IPS-15b (cell line): ENCODE measurements around the gene BRIP1.
"Not testable (repeated sequence)": the region's sequence is repeated elsewhere in the genome, so short reads cannot be mapped to it uniquely, and the experiment has no call there.

Experiments used
- H3K27me3 ChIP-seq: one replicate; pipeline ENCODE4 v1.6.1; 2013; ENCODE audit warnings: low read length; ENCODE audit not compliant: control insufficient read depth, insufficient read depth
- H3K36me3 ChIP-seq: one replicate; pipeline ENCODE4 v1.6.1; 2013; ENCODE audit warnings: low read length; ENCODE audit not compliant: control insufficient read depth, insufficient read depth
- H3K4me1 ChIP-seq: one replicate; pipeline ENCODE4 v1.6.1; 2013; ENCODE audit warnings: mild to moderate bottlenecking, low read length; ENCODE audit not compliant: control insufficient read depth, insufficient read depth
- H3K4me3 ChIP-seq: one replicate; pipeline ENCODE4 v1.5.1; 2013; ENCODE audit warnings: low read depth, low read length
- H3K9ac ChIP-seq: one replicate; pipeline ENCODE4 v1.6.1; 2013; ENCODE audit warnings: low read depth, mild to moderate bottlenecking, low read length
- H3K9me3 ChIP-seq: one replicate; pipeline ENCODE4 v1.6.1; 2013; ENCODE audit warnings: mild to moderate bottlenecking, low read length; ENCODE audit not compliant: control insufficient read depth, insufficient read depth

The BRIP1 gene

GRCh38 chr17:61862105-61862574 is 1.2 kb downstream of the BRIP1 start:
- Histone ChIP-seq H3K9me3 (no peaks in the 10 kb centered on the region), H3K36me3 (peaks cover 3% of the 10 kb centered on the region), H3K9ac (peak overlapping the region; percentile 95), H3K27me3 (no peaks in the 10 kb centered on the region), H3K4me3 (peak overlapping the region; percentile 73), H3K4me1 (peaks cover 9% of the 10 kb centered on the region)

GRCh38 chr17:61860397-61860796 is 2.9 kb downstream of the BRIP1 start:
- not testable (repeated sequence) for H3K9me3 ChIP-seq, H3K9ac ChIP-seq, H3K4me3 ChIP-seq, H3K36me3 ChIP-seq, H3K4me1 ChIP-seq, H3K27me3 ChIP-seq

- Histone ChIP-seq H3K36me3 (peaks cover 3% of the 10 kb centered on the region), H3K4me3 (no peak overlapping the region), H3K4me1 (no peaks in the 10 kb centered on the region), H3K9me3 (no peaks in the 10 kb centered on the region), H3K9ac (no peak overlapping the region), H3K27me3 (no peaks in the 10 kb centered on the region)
Measured at GRCh38 chr17:61856035-61856434, 7.3 kb downstream of the BRIP1 start.

- Histone ChIP-seq H3K9ac (no peak overlapping the region), H3K4me3 (no peak overlapping the region), H3K9me3 (no peaks in the 10 kb centered on the region), H3K36me3 (no peaks in the 10 kb centered on the region), H3K27me3 (no peaks in the 10 kb centered on the region), H3K4me1 (no peaks in the 10 kb centered on the region)
Measured at GRCh38 chr17:61852857-61853256, 10.5 kb downstream of the BRIP1 start.

- H3K4me1 ChIP-seq, result no peaks in the 10 kb centered on the region
- no peak overlapping the region for H3K9ac ChIP-seq
- no peaks in the 10 kb centered on the region for H3K9me3 ChIP-seq
- no peak overlapping the region for H3K4me3 ChIP-seq
- peaks cover 2% of the 10 kb centered on the region for H3K36me3 ChIP-seq
- H3K27me3 ChIP-seq, result no peaks in the 10 kb centered on the region
Measured at GRCh38 chr17:61849674-61850073, 13.7 kb downstream of the BRIP1 start.

- H3K4me3 ChIP-seq, result no peak overlapping the region
- no peaks in the 10 kb centered on the region for H3K4me1 ChIP-seq
- no peaks in the 10 kb centered on the region for H3K27me3 ChIP-seq
- H3K36me3 ChIP-seq, result peaks cover 5% of the 10 kb centered on the region
- H3K9ac ChIP-seq, result no peak overlapping the region
- H3K9me3 ChIP-seq, result no peaks in the 10 kb centered on the region
Measured at GRCh38 chr17:61848896-61849295, 14.4 kb downstream of the BRIP1 start.

- Histone ChIP-seq H3K9me3 (no peaks in the 10 kb centered on the region), H3K4me1 (no peaks in the 10 kb centered on the region), H3K36me3 (peaks cover 7% of the 10 kb centered on the region), H3K27me3 (no peaks in the 10 kb centered on the region), H3K9ac (no peak overlapping the region), H3K4me3 (no peak overlapping the region)
Measured at GRCh38 chr17:61848247-61848646, 15.1 kb downstream of the BRIP1 start.

- Histone ChIP-seq H3K4me1 (no peaks in the 10 kb centered on the region), H3K4me3 (no peak overlapping the region), H3K9me3 (no peaks in the 10 kb centered on the region), H3K27me3 (no peaks in the 10 kb centered on the region), H3K9ac (no peak overlapping the region), H3K36me3 (peaks cover 7% of the 10 kb centered on the region)
Measured at GRCh38 chr17:61847659-61848058, 15.7 kb downstream of the BRIP1 start.

GRCh38 chr17:61846761-61847375 is 16.5 kb downstream of the BRIP1 start:
- Histone ChIP-seq H3K9me3 (no peaks in the 10 kb centered on the region), H3K4me3 (no peak overlapping the region), H3K27me3 (no peaks in the 10 kb centered on the region), H3K9ac (no peak overlapping the region), H3K4me1 (no peaks in the 10 kb centered on the region), H3K36me3 (peaks cover 9% of the 10 kb centered on the region)

GRCh38 chr17:61846088-61846487 is 17.2 kb downstream of the BRIP1 start:
- Histone ChIP-seq H3K36me3 (peaks cover 12% of the 10 kb centered on the region), H3K4me3 (no peak overlapping the region), H3K4me1 (no peaks in the 10 kb centered on the region), H3K27me3 (no peaks in the 10 kb centered on the region), H3K9me3 (no peaks in the 10 kb centered on the region), H3K9ac (no peak overlapping the region)

- Histone ChIP-seq H3K9me3 (no peaks in the 10 kb centered on the region), H3K9ac (no peak overlapping the region), H3K4me1 (no peaks in the 10 kb centered on the region), H3K4me3 (no peak overlapping the region), H3K27me3 (no peaks in the 10 kb centered on the region), H3K36me3 (peaks cover 12% of the 10 kb centered on the region)
Measured at GRCh38 chr17:61843435-61843834, 19.9 kb downstream of the BRIP1 start.

GRCh38 chr17:61842899-61843298 is 20.4 kb downstream of the BRIP1 start:
- Histone ChIP-seq H3K36me3 (peaks cover 12% of the 10 kb centered on the region), H3K9ac (no peak overlapping the region), H3K9me3 (no peaks in the 10 kb centered on the region), H3K4me1 (no peaks in the 10 kb centered on the region), H3K4me3 (no peak overlapping the region), H3K27me3 (no peaks in the 10 kb centered on the region)
